Adrenal gland (tissue), 5 donors: Measurements from ENCODE around the gene OR52D1.

Experiments
- POLR2A ChIP-seq, 2 donors: fragments of 450-650 bp; IDR thresholded peaks; one replicate each; pipeline ENCODE4 v1.6.1; 2017; ENCODE audit warnings: antibody characterized with exemption in 2 of 2, mild to moderate bottlenecking in 2 of 2, moderate library complexity in 1 of 2
- TF ChIP-seq, protein P1 (sequence below), 6 experiments: fragments of 450-650 bp in 4 of 6; fragments of 200-600 bp in 2 of 6; sonication (generic) in 1 of 6; IDR thresholded peaks; 1 replicate in 5 of 6; 2 replicates in 1 of 6; pipeline versions ENCODE4 v1.5.1 to v1.8.0; 2016 to 2021; ENCODE audit warnings: antibody characterized with exemption in 6 of 6, mild to moderate bottlenecking in 2 of 6, moderate library complexity in 1 of 6
- donor health status: DM: no; HTN: no; CAD: no.

DNA sequence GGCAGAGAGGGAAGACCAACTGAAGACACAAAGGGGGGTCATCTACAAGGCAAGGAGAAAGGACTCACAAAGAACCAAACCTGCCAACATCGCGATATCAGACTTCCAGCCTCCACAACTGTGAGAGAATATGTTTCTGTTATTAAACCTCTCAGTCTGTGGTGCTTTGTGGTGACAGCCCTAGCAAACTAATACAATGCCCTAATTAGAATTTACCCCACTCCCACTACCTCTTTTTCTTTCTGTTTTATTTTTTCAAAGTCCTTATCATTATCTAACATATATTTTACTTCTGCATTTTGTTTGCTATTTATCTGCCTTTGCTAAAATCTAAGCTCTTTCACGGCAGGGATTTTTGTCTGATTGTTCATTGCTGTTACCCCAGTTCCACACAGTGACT, 2.5 kb upstream of the OR52D1 start:
- TF ChIP-seq POLR2A (IDR thresholded peaks at IDR 0.05) = no peak
- TF ChIP-seq, protein P1, sequence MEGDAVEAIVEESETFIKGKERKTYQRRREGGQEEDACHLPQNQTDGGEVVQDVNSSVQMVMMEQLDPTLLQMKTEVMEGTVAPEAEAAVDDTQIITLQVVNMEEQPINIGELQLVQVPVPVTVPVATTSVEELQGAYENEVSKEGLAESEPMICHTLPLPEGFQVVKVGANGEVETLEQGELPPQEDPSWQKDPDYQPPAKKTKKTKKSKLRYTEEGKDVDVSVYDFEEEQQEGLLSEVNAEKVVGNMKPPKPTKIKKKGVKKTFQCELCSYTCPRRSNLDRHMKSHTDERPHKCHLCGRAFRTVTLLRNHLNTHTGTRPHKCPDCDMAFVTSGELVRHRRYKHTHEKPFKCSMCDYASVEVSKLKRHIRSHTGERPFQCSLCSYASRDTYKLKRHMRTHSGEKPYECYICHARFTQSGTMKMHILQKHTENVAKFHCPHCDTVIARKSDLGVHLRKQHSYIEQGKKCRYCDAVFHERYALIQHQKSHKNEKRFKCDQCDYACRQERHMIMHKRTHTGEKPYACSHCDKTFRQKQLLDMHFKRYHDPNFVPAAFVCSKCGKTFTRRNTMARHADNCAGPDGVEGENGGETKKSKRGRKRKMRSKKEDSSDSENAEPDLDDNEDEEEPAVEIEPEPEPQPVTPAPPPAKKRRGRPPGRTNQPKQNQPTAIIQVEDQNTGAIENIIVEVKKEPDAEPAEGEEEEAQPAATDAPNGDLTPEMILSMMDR (IDR thresholded peaks at IDR 0.05) = no peak
